ENCODE results near the gene CTSL. TPM values are rescaled to one million over a fixed set of nuclear protein-coding genes. Genes with fewer than 3 reads are reported as not detected.
"Not testable (repeated sequence)": the region's sequence is repeated elsewhere in the genome, so short reads cannot be mapped to it uniquely, and the experiment has no call there.

CTSL gene
- total RNA-seq, 1 donor from 2014 or later = 43.5 TPM

GRCh38 chr9:87759980-87760379 lies 34.1 kb downstream of the CTSL start:
- not testable (repeated sequence) for DNase-seq

- no peak for DNase-seq
These were observed 34.6 kb downstream of the CTSL start for GRCh38 chr9:87760529-87760928.

GRCh38 chr9:87763286-87763685 lies 37.4 kb downstream of the CTSL start:
- no peak for DNase-seq

- no peak for DNase-seq
These were observed 39.6 kb downstream of the CTSL start for GRCh38 chr9:87765521-87765920.

- no peak for DNase-seq
These were observed 40.8 kb downstream of the CTSL start for GRCh38 chr9:87766697-87767096.

- DNase-seq = no peak
These were observed 44.8 kb downstream of the CTSL start for GRCh38 chr9:87770616-87771315.

GRCh38 chr9:87771316-87772006 lies 45.5 kb downstream of the CTSL start:
- DNase-seq = no peak

GRCh38 chr9:87776481-87777379 lies 50.8 kb downstream of the CTSL start:
- DNase-seq = no peak

GRCh38 chr9:87778996-87779395 lies 53.1 kb downstream of the CTSL start:
- DNase-seq = no peak

Other genes starting within 250 kb of the CTSL start
- 29.0 TPM for gene DAPK1, start 228.3 kb upstream of the CTSL start, total RNA-seq
- not detected for gene SPATA31E1, start 156.8 kb downstream of the CTSL start, total RNA-seq
- gene SPATA31C1, start 191.8 kb downstream of the CTSL start, total RNA-seq = not detected
- gene CDK20, start 248.4 kb downstream of the CTSL start, total RNA-seq = 4.2 TPM

All from skin of body (tissue), 2 donors.